CD14-positive monocyte (primary cell): ENCODE results near the gene IL12RB1. TPM values are rescaled to one million over a fixed set of nuclear protein-coding genes. Genes with fewer than 3 reads are reported as not detected.

ENCODE experiments used
- DNase-seq, 3 donors: peaks; one replicate each; pipeline ENCODE4 v3.0.0-alpha.2; 2011 to 2022
- H2AFZ ChIP-seq: 2 replicates; pipeline ENCODE4 v1.6.0; 2012; ENCODE audit warnings: mild to moderate bottlenecking, low read depth, low read length, inconsistent platforms; ENCODE audit not compliant: insufficient read depth, poor library complexity, severe bottlenecking
- H3K27ac ChIP-seq, 2 donors: 1 replicate in 1 of 2; 2 replicates in 1 of 2; pipeline ENCODE4 v1.5.1; 2012 to 2013; ENCODE audit warnings: low read length in 2 of 2, control low read depth in 1 of 2, inconsistent platforms in 1 of 2, low read depth in 1 of 2, mild to moderate bottlenecking in 1 of 2
- H3K27me3 ChIP-seq, 2 donors: one replicate each; pipeline versions ENCODE4 v1.6.0 to v1.6.1; 2011 to 2013; ENCODE audit warnings: low read length in 2 of 2; ENCODE audit not compliant: control insufficient read depth in 2 of 2, insufficient read depth in 2 of 2
- H3K36me3 ChIP-seq, 2 donors: replicated peaks in 1 of 2; 1 replicate in 1 of 2; 2 replicates in 1 of 2; pipeline versions ENCODE4 v1.5.1 to v1.6.1; 2012 to 2013; ENCODE audit warnings: low read length in 2 of 2, control low read depth in 1 of 2, inconsistent platforms in 1 of 2, mild to moderate bottlenecking in 1 of 2; ENCODE audit not compliant: insufficient read depth in 2 of 2, control insufficient read depth in 1 of 2
- H3K4me1 ChIP-seq, 2 donors: 1 replicate in 1 of 2; 2 replicates in 1 of 2; pipeline versions ENCODE4 v1.5.1 to v1.6.1; 2012 to 2013; ENCODE audit warnings: low read length in 2 of 2, control low read depth in 1 of 2, inconsistent platforms in 1 of 2, mild to moderate bottlenecking in 1 of 2, moderate library complexity in 1 of 2; ENCODE audit not compliant: insufficient read depth in 2 of 2, control insufficient read depth in 1 of 2
- H3K4me2 ChIP-seq: replicated peaks from 2 replicates; pipeline ENCODE3; 2012; ENCODE audit warnings: low read length, moderate library complexity, mild to moderate bottlenecking; ENCODE audit not compliant: poor library complexity, severe bottlenecking; ENCODE audit errors: extremely low read depth
- H3K4me3 ChIP-seq, 3 experiments: fragments of 200-600 bp in 1 of 3; sonication (generic) in 1 of 3; replicated peaks in 1 of 3; 1 replicate in 2 of 3; 2 replicates in 1 of 3; pipeline ENCODE4 v1.5.1; 2011 to 2013; ENCODE audit warnings: low read length in 3 of 3, mild to moderate bottlenecking in 3 of 3, control low read depth in 2 of 3, low read depth in 2 of 3, inconsistent platforms in 1 of 3, moderate library complexity in 1 of 3
- H3K79me2 ChIP-seq: 2 replicates; pipeline ENCODE4 v1.6.0; 2012; ENCODE audit warnings: mild to moderate bottlenecking, control low read depth, inconsistent platforms, low read length, moderate library complexity; ENCODE audit not compliant: insufficient read depth
- H3K9ac ChIP-seq: 2 replicates; pipeline ENCODE4 v1.6.0; 2017; ENCODE audit warnings: low read length, mild to moderate bottlenecking; ENCODE audit not compliant: insufficient read depth, poor library complexity, severe bottlenecking
- H3K9me3 ChIP-seq, 2 donors: replicated peaks in 1 of 2; 1 replicate in 1 of 2; 2 replicates in 1 of 2; pipeline versions ENCODE4 v1.5.1 to v1.6.1; 2012 to 2013; ENCODE audit warnings: low read length in 2 of 2, control low read depth in 1 of 2; ENCODE audit not compliant: control insufficient read depth in 1 of 2, insufficient read depth in 1 of 2
- H4K20me1 ChIP-seq: 2 replicates; pipeline ENCODE4 v1.6.0; 2012; ENCODE audit warnings: mild to moderate bottlenecking, low read length, control low read depth, moderate library complexity; ENCODE audit not compliant: insufficient read depth
- H3K27ac Mint-ChIP-seq, 7 donors: one replicate each; pipeline ENCODE4 v1.8.0; 2020; ENCODE audit warnings: mild to moderate bottlenecking in 7 of 7, mixed read lengths in 7 of 7, moderate library complexity in 6 of 7, inconsistent platforms in 2 of 7
- H3K27me3 Mint-ChIP-seq, 3 donors: one replicate each; pipeline ENCODE4 v1.8.0; 2021 to 2022; ENCODE audit warnings: low read depth in 3 of 3, mild to moderate bottlenecking in 3 of 3, mixed read lengths in 3 of 3, moderate library complexity in 3 of 3, inconsistent platforms in 1 of 3
- H3K36me3 Mint-ChIP-seq, 2 donors: one replicate each; pipeline ENCODE4 v1.8.0; 2020; ENCODE audit warnings: mixed read lengths in 2 of 2, inconsistent platforms in 1 of 2, mild to moderate bottlenecking in 1 of 2
- H3K4me1 Mint-ChIP-seq: one replicate; pipeline ENCODE4 v1.8.0; 2020; ENCODE audit warnings: mild to moderate bottlenecking, mixed read lengths
- H3K4me3 Mint-ChIP-seq, 2 donors: one replicate each; pipeline ENCODE4 v1.8.0; 2020; ENCODE audit warnings: mild to moderate bottlenecking in 2 of 2, mixed read lengths in 2 of 2, moderate library complexity in 1 of 2
- H3K9me3 Mint-ChIP-seq, 7 donors: one replicate each; pipeline ENCODE4 v1.8.0; 2020 to 2022; ENCODE audit warnings: mixed read lengths in 7 of 7, mild to moderate bottlenecking in 6 of 7, moderate library complexity in 6 of 7, inconsistent platforms in 2 of 7
- CTCF ChIP-seq: fragments of 200-600 bp; IDR thresholded peaks from one replicate; pipeline ENCODE4 v1.8.0; 2022; ENCODE audit warnings: antibody characterized with exemption, mild to moderate bottlenecking
- WGBS: methylation state at CpG from one replicate; pipeline ENCODE4 v1.1.5; 2013; ENCODE audit warnings: missing lambda C conversion rate; ENCODE audit not compliant: insufficient coverage; 5-methylcytosine and 5-hydroxymethylcytosine counted together
- intact Hi-C, 2 donors: fragments of 100-400 bp; cut with micrococcal nuclease; formaldehyde crosslinking; loops; one replicate each; pipeline versions ENCODE4 v1.15.0 to v1.15.1; 2023
- polyA plus RNA-seq, 3 donors: library from polyadenylated mRNA; depleted of rRNA in 1 of 3; unstranded in 2 of 3; stranded (reverse) in 1 of 3; fragments of 300-500 nt in 2 of 3; fragments of >200 nt in 1 of 3; fragmentation: Illumina TruSeq in 2 of 3; gene quantifications; 1 replicate in 2 of 3; 2 replicates in 1 of 3; pipeline ENCODE4 v1.2.3, GENCODE V29; 2012 to 2021

Gene IL12RB1
- polyA plus RNA-seq, 3 donors: 7.8 to 17.5 (median 7.9) TPM

- Mint-ChIP-seq H3K36me3 (peaks cover 63 to 73% of the 10 kb centered on the region in 2 donors), H3K9me3 (peaks cover 0 to 2% (median 0%) of the 10 kb centered on the region in 7 donors), H3K27ac (peak overlapping the region in 3 of 7 donors; percentile 17 to 68 (median 37)), H3K4me1 (peaks cover 33% of the 10 kb centered on the region), H3K27me3 (peaks cover 0 to 3% (median 2%) of the 10 kb centered on the region in 3 donors), H3K4me3 (no peak overlapping the region)
- H2AFZ ChIP-seq: no peak overlapping the region
- peaks cover 53% of the 10 kb centered on the region for H3K79me2 ChIP-seq
- TF ChIP-seq CTCF: no peak
- no peaks in the 10 kb centered on the region for H3K27me3 ChIP-seq
- H3K4me2 ChIP-seq: no peak overlapping the region
- no peak overlapping the region for H3K4me3 ChIP-seq
- H4K20me1 ChIP-seq: peaks cover 94% of the 10 kb centered on the region
- no peak overlapping the region for H3K9ac ChIP-seq
- H3K36me3 ChIP-seq: peaks cover 48 to 70% of the 10 kb centered on the region in 2 donors
- intact Hi-C loops: no loop called here
- no peak overlapping the region for H3K27ac ChIP-seq
- no peak for DNase-seq
- peaks cover 24 to 40% of the 10 kb centered on the region in 2 donors for H3K4me1 ChIP-seq
- WGBS: 40% methylated on average over 1 of the region's 1 CpG
- no peaks in the 10 kb centered on the region for H3K9me3 ChIP-seq
Observed at GRCh38 chr19:18120127-18120526, 33.4 kb upstream of the IL12RB1 start.

GRCh38 chr19:18119717-18120105 lies 33.0 kb upstream of the IL12RB1 start:
- Mint-ChIP-seq H3K4me1 (peaks cover 36% of the 10 kb centered on the region), H3K27ac (peak overlapping the region in 3 of 7 donors; percentile 17 to 68 (median 37)), H3K27me3 (peaks cover 0 to 3% (median 2%) of the 10 kb centered on the region in 3 donors), H3K4me3 (no peak overlapping the region), H3K36me3 (peaks cover 63 to 73% of the 10 kb centered on the region in 2 donors), H3K9me3 (peaks cover 0 to 2% (median 0%) of the 10 kb centered on the region in 7 donors)
- peaks cover 23 to 38% of the 10 kb centered on the region in 2 donors for H3K4me1 ChIP-seq
- no peak for TF ChIP-seq CTCF
- no peak overlapping the region for H3K9ac ChIP-seq
- no peak overlapping the region for H3K4me2 ChIP-seq
- WGBS: 92% methylated on average over 4 of the region's 14 CpGs
- H3K9me3 ChIP-seq: no peaks in the 10 kb centered on the region
- intact Hi-C loops: loop anchor here in 1 of 2 donors (2.0 to 5.0 kb wide), 2 partner anchors 33 to 41 kb away; partner anchors contain the start of gene PIK3R2
- H4K20me1 ChIP-seq: peaks cover 95% of the 10 kb centered on the region
- DNase-seq: no peak
- H2AFZ ChIP-seq: no peak overlapping the region
- no peak overlapping the region for H3K27ac ChIP-seq
- H3K79me2 ChIP-seq: peaks cover 57% of the 10 kb centered on the region
- H3K36me3 ChIP-seq: peaks cover 48 to 70% of the 10 kb centered on the region in 2 donors
- no peak overlapping the region for H3K4me3 ChIP-seq
- no peaks in the 10 kb centered on the region for H3K27me3 ChIP-seq
